ENCODE measurements around the gene TMEM240. TPM values are rescaled to one million over a fixed set of nuclear protein-coding genes. Genes with fewer than 3 reads are reported as not detected.

TMEM240 gene
- total and polyA plus RNA-seq, 2 experiments from 2014 or later: 1.8 to 5.1 TPM

DNA sequence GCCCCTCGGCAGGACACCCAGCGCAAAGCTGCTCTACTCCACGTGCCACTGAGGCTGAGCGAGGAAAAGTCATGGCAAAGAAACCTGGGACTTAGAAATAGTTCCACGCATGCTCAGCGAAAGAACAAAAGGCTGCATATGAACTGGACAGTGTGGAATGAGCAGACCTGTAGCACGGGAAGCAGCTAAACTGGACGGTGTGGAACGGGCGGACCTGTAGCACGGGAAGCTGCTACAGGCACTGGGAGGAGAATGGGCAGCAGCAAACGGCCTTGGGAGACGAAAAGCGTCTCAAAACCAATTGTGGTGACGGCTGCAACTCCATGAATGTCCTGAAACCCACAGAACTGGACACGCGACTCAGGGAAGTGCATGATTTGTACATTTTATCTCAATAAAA lies 18.6 kb upstream of the TMEM240 start:
- Mint-ChIP-seq H3K9me3 (no peaks in the 10 kb centered on the region), H3K27me3 (ENCODE audit: insufficient read depth, low read depth, poor library complexity) (peaks cover 17% of the 10 kb centered on the region), H3K27ac (0 out of 2 replicates have a peak overlapping the region, but pooled peaks have one; percentile 59), H3K4me3 (no peak overlapping the region), H3K36me3 (ENCODE audit: low read depth) (peaks cover 34% of the 10 kb centered on the region), H3K4me1 (no peaks in the 10 kb centered on the region; the same call in 2 of the 3 replicates)
- peaks cover 11% of the 10 kb centered on the region for H3K79me2 ChIP-seq (replicated peaks; ENCODE audit: insufficient read depth)
- no peak overlapping the region for H3K4me3 ChIP-seq
- H3F3A ChIP-seq (replicated peaks; ENCODE audit: low read depth): peaks cover 13% of the 10 kb centered on the region
- ATAC-seq (no peak), DNase-seq (ENCODE audit: low spot score) (no peak)
- H3K27me3 ChIP-seq (ENCODE audit: insufficient read depth): no peaks in the 10 kb centered on the region
- H4K20me1 ChIP-seq (replicated peaks; ENCODE audit: insufficient read depth): peaks cover 9% of the 10 kb centered on the region
- H3K4me1 ChIP-seq (ENCODE audit: insufficient read depth): no peaks in the 10 kb centered on the region
- H2AFZ ChIP-seq: no peak overlapping the region
- H3K4me2 ChIP-seq: no peak overlapping the region
- TF ChIP-seq JUNB (IDR thresholded peaks at IDR 0.05; ENCODE audit: unreplicated experiment) (no peak), ZNF331 (CRISPR knock-in tag; IDR thresholded peaks at IDR 0.05; ENCODE audit: low read depth) (no peak)
- peaks cover 15% of the 10 kb centered on the region for H3K36me3 ChIP-seq (ENCODE audit: insufficient read depth)
- no peaks in the 10 kb centered on the region for H3K9me2 ChIP-seq (ENCODE audit: insufficient read depth)
- no peak overlapping the region for H3K27ac ChIP-seq (ENCODE audit: low read depth)

DNA sequence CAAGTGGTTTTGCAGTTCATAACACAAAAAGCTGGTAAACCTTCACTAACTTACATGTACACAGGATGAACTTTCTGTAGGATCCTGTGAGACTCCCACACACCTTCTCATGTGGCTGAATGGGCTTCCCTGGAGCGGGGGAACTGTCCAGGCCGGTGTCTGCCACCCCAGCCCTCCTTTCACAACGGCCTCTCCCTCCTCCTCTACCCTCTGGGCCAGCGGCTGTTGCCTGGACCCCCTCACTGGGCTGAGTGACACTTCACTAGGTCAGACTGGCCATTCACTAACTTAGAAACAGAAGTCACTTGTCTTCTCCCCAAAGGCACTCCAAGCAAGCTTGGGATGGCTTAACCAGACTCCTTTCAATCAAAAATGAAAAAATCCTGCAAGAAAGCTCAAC lies 18.2 kb upstream of the TMEM240 start:
- H3K79me2 ChIP-seq (replicated peaks; ENCODE audit: insufficient read depth): peaks cover 7% of the 10 kb centered on the region
- no peaks in the 10 kb centered on the region for H3K27me3 ChIP-seq (ENCODE audit: insufficient read depth)
- Mint-ChIP-seq H3K27ac (no peak overlapping the region), H3K9me3 (no peaks in the 10 kb centered on the region), H3K36me3 (ENCODE audit: low read depth) (peaks cover 29% of the 10 kb centered on the region), H3K4me1 (no peaks in the 10 kb centered on the region; the same call in 2 of the 3 replicates), H3K27me3 (ENCODE audit: insufficient read depth, low read depth, poor library complexity) (peaks cover 17% of the 10 kb centered on the region), H3K4me3 (no peak overlapping the region)
- no peak overlapping the region for H3K27ac ChIP-seq (ENCODE audit: low read depth)
- H2AFZ ChIP-seq: no peak overlapping the region
- H3K4me3 ChIP-seq: no peak overlapping the region
- H4K20me1 ChIP-seq (replicated peaks; ENCODE audit: insufficient read depth): peaks cover 9% of the 10 kb centered on the region
- H3K4me1 ChIP-seq (ENCODE audit: insufficient read depth): no peaks in the 10 kb centered on the region
- no peaks in the 10 kb centered on the region for H3K9me2 ChIP-seq (ENCODE audit: insufficient read depth)
- TF ChIP-seq, protein P1, sequence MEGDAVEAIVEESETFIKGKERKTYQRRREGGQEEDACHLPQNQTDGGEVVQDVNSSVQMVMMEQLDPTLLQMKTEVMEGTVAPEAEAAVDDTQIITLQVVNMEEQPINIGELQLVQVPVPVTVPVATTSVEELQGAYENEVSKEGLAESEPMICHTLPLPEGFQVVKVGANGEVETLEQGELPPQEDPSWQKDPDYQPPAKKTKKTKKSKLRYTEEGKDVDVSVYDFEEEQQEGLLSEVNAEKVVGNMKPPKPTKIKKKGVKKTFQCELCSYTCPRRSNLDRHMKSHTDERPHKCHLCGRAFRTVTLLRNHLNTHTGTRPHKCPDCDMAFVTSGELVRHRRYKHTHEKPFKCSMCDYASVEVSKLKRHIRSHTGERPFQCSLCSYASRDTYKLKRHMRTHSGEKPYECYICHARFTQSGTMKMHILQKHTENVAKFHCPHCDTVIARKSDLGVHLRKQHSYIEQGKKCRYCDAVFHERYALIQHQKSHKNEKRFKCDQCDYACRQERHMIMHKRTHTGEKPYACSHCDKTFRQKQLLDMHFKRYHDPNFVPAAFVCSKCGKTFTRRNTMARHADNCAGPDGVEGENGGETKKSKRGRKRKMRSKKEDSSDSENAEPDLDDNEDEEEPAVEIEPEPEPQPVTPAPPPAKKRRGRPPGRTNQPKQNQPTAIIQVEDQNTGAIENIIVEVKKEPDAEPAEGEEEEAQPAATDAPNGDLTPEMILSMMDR (conservative IDR thresholded peaks at IDR 0.05; ENCODE audit: low read depth in 2 of 2): no peak
- TF ChIP-seq, protein P2, sequence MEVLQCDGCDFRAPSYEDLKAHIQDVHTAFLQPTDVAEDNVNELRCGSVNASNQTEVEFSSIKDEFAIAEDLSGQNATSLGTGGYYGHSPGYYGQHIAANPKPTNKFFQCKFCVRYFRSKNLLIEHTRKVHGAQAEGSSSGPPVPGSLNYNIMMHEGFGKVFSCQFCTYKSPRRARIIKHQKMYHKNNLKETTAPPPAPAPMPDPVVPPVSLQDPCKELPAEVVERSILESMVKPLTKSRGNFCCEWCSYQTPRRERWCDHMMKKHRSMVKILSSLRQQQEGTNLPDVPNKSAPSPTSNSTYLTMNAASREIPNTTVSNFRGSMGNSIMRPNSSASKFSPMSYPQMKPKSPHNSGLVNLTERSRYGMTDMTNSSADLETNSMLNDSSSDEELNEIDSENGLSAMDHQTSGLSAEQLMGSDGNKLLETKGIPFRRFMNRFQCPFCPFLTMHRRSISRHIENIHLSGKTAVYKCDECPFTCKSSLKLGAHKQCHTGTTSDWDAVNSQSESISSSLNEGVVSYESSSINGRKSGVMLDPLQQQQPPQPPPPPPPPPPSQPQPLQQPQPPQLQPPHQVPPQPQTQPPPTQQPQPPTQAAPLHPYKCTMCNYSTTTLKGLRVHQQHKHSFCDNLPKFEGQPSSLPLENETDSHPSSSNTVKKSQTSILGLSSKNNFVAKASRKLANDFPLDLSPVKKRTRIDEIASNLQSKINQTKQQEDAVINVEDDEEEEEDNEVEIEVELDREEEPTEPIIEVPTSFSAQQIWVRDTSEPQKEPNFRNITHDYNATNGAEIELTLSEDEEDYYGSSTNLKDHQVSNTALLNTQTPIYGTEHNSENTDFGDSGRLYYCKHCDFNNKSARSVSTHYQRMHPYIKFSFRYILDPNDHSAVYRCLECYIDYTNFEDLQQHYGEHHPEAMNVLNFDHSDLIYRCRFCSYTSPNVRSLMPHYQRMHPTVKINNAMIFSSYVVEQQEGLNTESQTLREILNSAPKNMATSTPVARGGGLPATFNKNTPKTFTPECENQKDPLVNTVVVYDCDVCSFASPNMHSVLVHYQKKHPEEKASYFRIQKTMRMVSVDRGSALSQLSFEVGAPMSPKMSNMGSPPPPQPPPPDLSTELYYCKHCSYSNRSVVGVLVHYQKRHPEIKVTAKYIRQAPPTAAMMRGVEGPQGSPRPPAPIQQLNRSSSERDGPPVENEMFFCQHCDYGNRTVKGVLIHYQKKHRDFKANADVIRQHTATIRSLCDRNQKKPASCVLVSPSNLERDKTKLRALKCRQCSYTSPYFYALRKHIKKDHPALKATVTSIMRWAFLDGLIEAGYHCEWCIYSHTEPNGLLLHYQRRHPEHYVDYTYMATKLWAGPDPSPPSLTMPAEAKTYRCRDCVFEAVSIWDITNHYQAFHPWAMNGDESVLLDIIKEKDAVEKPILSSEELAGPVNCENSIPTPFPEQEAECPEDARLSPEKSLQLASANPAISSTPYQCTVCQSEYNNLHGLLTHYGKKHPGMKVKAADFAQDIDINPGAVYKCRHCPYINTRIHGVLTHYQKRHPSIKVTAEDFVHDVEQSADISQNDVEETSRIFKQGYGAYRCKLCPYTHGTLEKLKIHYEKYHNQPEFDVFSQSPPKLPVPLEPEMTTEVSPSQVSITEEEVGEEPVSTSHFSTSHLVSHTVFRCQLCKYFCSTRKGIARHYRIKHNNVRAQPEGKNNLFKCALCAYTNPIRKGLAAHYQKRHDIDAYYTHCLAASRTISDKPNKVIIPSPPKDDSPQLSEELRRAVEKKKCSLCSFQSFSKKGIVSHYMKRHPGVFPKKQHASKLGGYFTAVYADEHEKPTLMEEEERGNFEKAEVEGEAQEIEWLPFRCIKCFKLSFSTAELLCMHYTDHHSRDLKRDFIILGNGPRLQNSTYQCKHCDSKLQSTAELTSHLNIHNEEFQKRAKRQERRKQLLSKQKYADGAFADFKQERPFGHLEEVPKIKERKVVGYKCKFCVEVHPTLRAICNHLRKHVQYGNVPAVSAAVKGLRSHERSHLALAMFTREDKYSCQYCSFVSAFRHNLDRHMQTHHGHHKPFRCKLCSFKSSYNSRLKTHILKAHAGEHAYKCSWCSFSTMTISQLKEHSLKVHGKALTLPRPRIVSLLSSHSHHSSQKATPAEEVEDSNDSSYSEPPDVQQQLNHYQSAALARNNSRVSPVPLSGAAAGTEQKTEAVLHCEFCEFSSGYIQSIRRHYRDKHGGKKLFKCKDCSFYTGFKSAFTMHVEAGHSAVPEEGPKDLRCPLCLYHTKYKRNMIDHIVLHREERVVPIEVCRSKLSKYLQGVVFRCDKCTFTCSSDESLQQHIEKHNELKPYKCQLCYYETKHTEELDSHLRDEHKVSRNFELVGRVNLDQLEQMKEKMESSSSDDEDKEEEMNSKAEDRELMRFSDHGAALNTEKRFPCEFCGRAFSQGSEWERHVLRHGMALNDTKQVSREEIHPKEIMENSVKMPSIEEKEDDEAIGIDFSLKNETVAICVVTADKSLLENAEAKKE (CRISPR knock-in tag; IDR thresholded peaks at IDR 0.05): no peak
- TF ChIP-seq EZH2 (IDR thresholded peaks at IDR 0.05; ENCODE audit: low read depth, unreplicated experiment) (no peak), CREB1 (CRISPR knock-in tag; IDR thresholded peaks at IDR 0.05; ENCODE audit: low read depth) (no peak), EZH2phosphoT487 (IDR thresholded peaks at IDR 0.05; ENCODE audit: unreplicated experiment) (no peak), ZNF331 (CRISPR knock-in tag; IDR thresholded peaks at IDR 0.05; ENCODE audit: low read depth) (no peak)
- TF ChIP-seq, protein P3, sequence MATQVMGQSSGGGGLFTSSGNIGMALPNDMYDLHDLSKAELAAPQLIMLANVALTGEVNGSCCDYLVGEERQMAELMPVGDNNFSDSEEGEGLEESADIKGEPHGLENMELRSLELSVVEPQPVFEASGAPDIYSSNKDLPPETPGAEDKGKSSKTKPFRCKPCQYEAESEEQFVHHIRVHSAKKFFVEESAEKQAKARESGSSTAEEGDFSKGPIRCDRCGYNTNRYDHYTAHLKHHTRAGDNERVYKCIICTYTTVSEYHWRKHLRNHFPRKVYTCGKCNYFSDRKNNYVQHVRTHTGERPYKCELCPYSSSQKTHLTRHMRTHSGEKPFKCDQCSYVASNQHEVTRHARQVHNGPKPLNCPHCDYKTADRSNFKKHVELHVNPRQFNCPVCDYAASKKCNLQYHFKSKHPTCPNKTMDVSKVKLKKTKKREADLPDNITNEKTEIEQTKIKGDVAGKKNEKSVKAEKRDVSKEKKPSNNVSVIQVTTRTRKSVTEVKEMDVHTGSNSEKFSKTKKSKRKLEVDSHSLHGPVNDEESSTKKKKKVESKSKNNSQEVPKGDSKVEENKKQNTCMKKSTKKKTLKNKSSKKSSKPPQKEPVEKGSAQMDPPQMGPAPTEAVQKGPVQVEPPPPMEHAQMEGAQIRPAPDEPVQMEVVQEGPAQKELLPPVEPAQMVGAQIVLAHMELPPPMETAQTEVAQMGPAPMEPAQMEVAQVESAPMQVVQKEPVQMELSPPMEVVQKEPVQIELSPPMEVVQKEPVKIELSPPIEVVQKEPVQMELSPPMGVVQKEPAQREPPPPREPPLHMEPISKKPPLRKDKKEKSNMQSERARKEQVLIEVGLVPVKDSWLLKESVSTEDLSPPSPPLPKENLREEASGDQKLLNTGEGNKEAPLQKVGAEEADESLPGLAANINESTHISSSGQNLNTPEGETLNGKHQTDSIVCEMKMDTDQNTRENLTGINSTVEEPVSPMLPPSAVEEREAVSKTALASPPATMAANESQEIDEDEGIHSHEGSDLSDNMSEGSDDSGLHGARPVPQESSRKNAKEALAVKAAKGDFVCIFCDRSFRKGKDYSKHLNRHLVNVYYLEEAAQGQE (IDR thresholded peaks at IDR 0.05; ENCODE audit: unreplicated experiment): no peak
- TF ChIP-seq, protein P4, sequence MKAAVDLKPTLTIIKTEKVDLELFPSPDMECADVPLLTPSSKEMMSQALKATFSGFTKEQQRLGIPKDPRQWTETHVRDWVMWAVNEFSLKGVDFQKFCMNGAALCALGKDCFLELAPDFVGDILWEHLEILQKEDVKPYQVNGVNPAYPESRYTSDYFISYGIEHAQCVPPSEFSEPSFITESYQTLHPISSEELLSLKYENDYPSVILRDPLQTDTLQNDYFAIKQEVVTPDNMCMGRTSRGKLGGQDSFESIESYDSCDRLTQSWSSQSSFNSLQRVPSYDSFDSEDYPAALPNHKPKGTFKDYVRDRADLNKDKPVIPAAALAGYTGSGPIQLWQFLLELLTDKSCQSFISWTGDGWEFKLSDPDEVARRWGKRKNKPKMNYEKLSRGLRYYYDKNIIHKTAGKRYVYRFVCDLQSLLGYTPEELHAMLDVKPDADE (IDR thresholded peaks at IDR 0.05): no peak
- H3K36me3 ChIP-seq (ENCODE audit: insufficient read depth): peaks cover 10% of the 10 kb centered on the region; the same call in 1 of the 2 replicates
- H3K4me2 ChIP-seq: no peak overlapping the region
- no peak for DNase-seq (ENCODE audit: low spot score)
- peaks cover 13% of the 10 kb centered on the region for H3F3A ChIP-seq (replicated peaks; ENCODE audit: low read depth)
- peak; percentile 15; the same call in 2 of the 3 replicates for ATAC-seq
